Keratinocyte (primary cell): ENCODE results near the gene RPS21. TPM values are rescaled to one million over a fixed set of nuclear protein-coding genes. Genes with fewer than 3 reads are reported as not detected.

Experiments used
- DNase-seq: peaks from one replicate; pipeline ENCODE4 v3.0.0-alpha.2; 2011; ENCODE audit warnings: low read depth, missing footprints, low spot score
- FAIRE-seq: peaks from 2 replicates; lab custom pipeline; 2011; peaks lifted over from hg19 to GRCh38; lab: Jason Lieb, UNC
- H2AFZ ChIP-seq: 2 replicates; pipeline ENCODE4 v1.6.0; 2012; ENCODE audit warnings: low read length, control low read depth, inconsistent platforms; ENCODE audit not compliant: control insufficient read depth
- H3K27ac ChIP-seq: 2 replicates; pipeline ENCODE4 v1.5.1; 2011; ENCODE audit warnings: low read length; ENCODE audit not compliant: control insufficient read depth, insufficient read depth
- H3K27me3 ChIP-seq: 3 replicates; pipeline ENCODE4 v1.6.0; 2011; ENCODE audit warnings: low read length; ENCODE audit not compliant: control insufficient read depth, insufficient read depth; ENCODE audit errors: extremely low read depth
- H3K36me3 ChIP-seq, 2 experiments: 2 replicates in 1 of 2; 3 replicates in 1 of 2; pipeline ENCODE4 v1.5.1; 2011; ENCODE audit warnings: low read length in 2 of 2, mild to moderate bottlenecking in 1 of 2; ENCODE audit not compliant: control insufficient read depth in 2 of 2, insufficient read depth in 2 of 2; ENCODE audit errors: extremely low read depth in 1 of 2
- H3K4me1 ChIP-seq: 3 replicates; pipeline ENCODE4 v1.5.1; 2011; ENCODE audit warnings: low read length; ENCODE audit not compliant: control insufficient read depth, insufficient read depth; ENCODE audit errors: extremely low read depth
- H3K4me2 ChIP-seq: 3 replicates; pipeline ENCODE4 v1.6.0; 2011; ENCODE audit warnings: low read depth, low read length; ENCODE audit not compliant: control insufficient read depth, insufficient read depth; ENCODE audit errors: extremely low read depth
- H3K4me3 ChIP-seq, 3 experiments: fragments of 200-600 bp in 1 of 3; sonication (generic) in 1 of 3; 2 replicates in 2 of 3; 3 replicates in 1 of 3; pipeline ENCODE4 v1.5.1; 2011 to 2016; ENCODE audit warnings: low read length in 3 of 3, mild to moderate bottlenecking in 3 of 3, control low read depth in 2 of 3, inconsistent platforms in 1 of 3, low read depth in 1 of 3, mixed read lengths in 1 of 3, mixed run types in 1 of 3, moderate library complexity in 1 of 3; ENCODE audit not compliant: control insufficient read depth in 2 of 3, insufficient read depth in 2 of 3; ENCODE audit errors: extremely low read depth in 1 of 3
- H3K79me2 ChIP-seq: 2 replicates; pipeline ENCODE4 v1.6.0; 2012; ENCODE audit warnings: low read length; ENCODE audit not compliant: control insufficient read depth, insufficient read depth
- H3K9ac ChIP-seq: 3 replicates; pipeline ENCODE4 v1.6.0; 2011; ENCODE audit warnings: low read length; ENCODE audit not compliant: control insufficient read depth, insufficient read depth; ENCODE audit errors: extremely low read depth
- H3K9me1 ChIP-seq: 3 replicates; pipeline ENCODE4 v1.6.0; 2011; ENCODE audit warnings: low read length; ENCODE audit not compliant: control insufficient read depth, insufficient read depth; ENCODE audit errors: extremely low read depth
- H3K9me3 ChIP-seq: 2 replicates; pipeline ENCODE4 v1.5.1; 2012; ENCODE audit warnings: low read depth, low read length; ENCODE audit not compliant: control insufficient read depth
- H4K20me1 ChIP-seq: 3 replicates; pipeline ENCODE4 v1.6.0; 2011; ENCODE audit warnings: low read length; ENCODE audit not compliant: control insufficient read depth, insufficient read depth; ENCODE audit errors: extremely low read depth
- CTCF ChIP-seq, 3 experiments: IDR thresholded peaks in 1 of 3; conservative IDR thresholded peaks in 1 of 3; optimal IDR thresholded peaks in 1 of 3; 2 replicates in 2 of 3; 3 replicates in 1 of 3; pipeline versions ENCODE3 to v1.5.1; 2011; ENCODE audit warnings: low read length in 3 of 3, mild to moderate bottlenecking in 3 of 3, moderate library complexity in 2 of 3, control low read depth in 1 of 3, inconsistent platforms in 1 of 3; ENCODE audit not compliant: insufficient read depth in 2 of 3; ENCODE audit errors: extremely low read depth in 1 of 3
- EZH2 ChIP-seq: IDR thresholded peaks from one replicate; pipeline ENCODE4 v1.6.1; 2012; ENCODE audit warnings: inconsistent platforms, mild to moderate bottlenecking, low read length, moderate library complexity
- dilution Hi-C: fragments of 300-500 bp; cut with MboI; formaldehyde crosslinking; loops from one replicate; pipeline ENCODE4 v1.7.0; 2020; ENCODE audit warnings: low sequenced_read_pairs; ENCODE audit not compliant: extremely low pct_ligation_motif_present
- polyA plus RNA-seq, 5 experiments: library from polyadenylated mRNA; depleted of rRNA in 3 of 5; stranded (reverse) in 3 of 5; stranded (forward) in 1 of 5; unstranded in 1 of 5; fragments of >200 nt; gene quantifications; 1 replicate in 1 of 5; 2 replicates in 3 of 5; 3 replicates in 1 of 5; pipeline versions ENCODE4 v1.2.1 to v1.2.3, GENCODE V29; 2011 to 2012; ENCODE audit warnings: missing spikeins in 2 of 5, low read depth in 1 of 5, low replicate concordance in 1 of 5

Gene RPS21
- polyA plus RNA-seq, 1 donor (not counting 4 experiments of a cell fraction or from before 2014, with no cell fraction given), result 3,874 TPM

GRCh38 chr20:62426699-62427131, 39.8 kb downstream of the RPS21 start:
- Histone ChIP-seq H3K27me3 (peaks cover 27% of the 10 kb centered on the region), H4K20me1 (peaks cover 3% of the 10 kb centered on the region), H3K9me1 (no peaks in the 10 kb centered on the region), H3K9me3 (no peaks in the 10 kb centered on the region), H3K4me1 (peaks cover 12% of the 10 kb centered on the region), H2AFZ (no peak overlapping the region), H3K79me2 (no peaks in the 10 kb centered on the region), H3K27ac (no peak overlapping the region), H3K36me3 (no peaks in the 10 kb centered on the region), H3K4me3 (no peak overlapping the region), H3K4me2 (no peak overlapping the region), H3K9ac (no peak overlapping the region)
- DNase-seq, result no peak
- no peak for FAIRE-seq
- dilution Hi-C loops, result loop anchor here (25.0 kb wide), 1 partner anchor 111 kb away; no protein-coding TSS in a partner anchor
- TF ChIP-seq CTCF (optimal IDR thresholded peaks at IDR 0.05 in 1 of 3, IDR thresholded peaks at IDR 0.05 in 1 of 3, conservative IDR thresholded peaks at IDR 0.05 in 1 of 3; ENCODE audit: extremely low read depth in 1 of 3, insufficient read depth in 2 of 3, low read length in 3 of 3) (no peak), EZH2 (no peak)

- Histone ChIP-seq H3K9me3 (no peaks in the 10 kb centered on the region), H3K79me2 (no peaks in the 10 kb centered on the region), H3K9me1 (no peaks in the 10 kb centered on the region), H3K4me3 (no peak within 1 kb of the TSS), H3K4me2 (peak within 1 kb of the TSS; percentile 22), H3K36me3 (no peaks in the 10 kb centered on the region), H3K4me1 (peaks cover 12% of the 10 kb centered on the region), H2AFZ (no peak within 1 kb of the TSS), H4K20me1 (peaks cover 3% of the 10 kb centered on the region), H3K27me3 (peaks cover 27% of the 10 kb centered on the region), H3K9ac (no peak within 1 kb of the TSS), H3K27ac (no peak within 1 kb of the TSS)
- peak; percentile 93 for FAIRE-seq
- dilution Hi-C loops, result loop anchor here (25.0 kb wide), 1 partner anchor 110 kb away; no protein-coding TSS in a partner anchor
- TF ChIP-seq EZH2 (no peak), CTCF (optimal IDR thresholded peaks at IDR 0.05 in 1 of 3, IDR thresholded peaks at IDR 0.05 in 1 of 3, conservative IDR thresholded peaks at IDR 0.05 in 1 of 3; ENCODE audit: extremely low read depth in 1 of 3, insufficient read depth in 2 of 3, low read length in 3 of 3) (peak; percentile 49 to 73 (median 53))
- peak; percentile 36 for DNase-seq
Measured at GRCh38 chr20:62427172-62428001, 40.5 kb downstream of the RPS21 start, which contains the start of gene RBBP8NL. TSS of gene RBBP8NL (minus strand) at chr20:62427539. CDS start at chr20:62419647, 7,892 bp downstream.
